ENCODE measurements around the gene TMEM237.

- TF ChIP-seq CTCF (IDR thresholded peaks at IDR 0.05) = no peak
- TF ChIP-seq POLR2A (IDR thresholded peaks at IDR 0.05) = no peak
Observed at GRCh38 chr2:201618744-201619662, 24.3 kb downstream of the TMEM237 start.

All from lower leg skin (tissue), 3 donors.